ENCODE results near the gene MCRIP1.
"Not testable (repeated sequence)": the region's sequence is repeated elsewhere in the genome, so short reads cannot be mapped to it uniquely, and the experiment has no call there.

Gene MCRIP1

DNA sequence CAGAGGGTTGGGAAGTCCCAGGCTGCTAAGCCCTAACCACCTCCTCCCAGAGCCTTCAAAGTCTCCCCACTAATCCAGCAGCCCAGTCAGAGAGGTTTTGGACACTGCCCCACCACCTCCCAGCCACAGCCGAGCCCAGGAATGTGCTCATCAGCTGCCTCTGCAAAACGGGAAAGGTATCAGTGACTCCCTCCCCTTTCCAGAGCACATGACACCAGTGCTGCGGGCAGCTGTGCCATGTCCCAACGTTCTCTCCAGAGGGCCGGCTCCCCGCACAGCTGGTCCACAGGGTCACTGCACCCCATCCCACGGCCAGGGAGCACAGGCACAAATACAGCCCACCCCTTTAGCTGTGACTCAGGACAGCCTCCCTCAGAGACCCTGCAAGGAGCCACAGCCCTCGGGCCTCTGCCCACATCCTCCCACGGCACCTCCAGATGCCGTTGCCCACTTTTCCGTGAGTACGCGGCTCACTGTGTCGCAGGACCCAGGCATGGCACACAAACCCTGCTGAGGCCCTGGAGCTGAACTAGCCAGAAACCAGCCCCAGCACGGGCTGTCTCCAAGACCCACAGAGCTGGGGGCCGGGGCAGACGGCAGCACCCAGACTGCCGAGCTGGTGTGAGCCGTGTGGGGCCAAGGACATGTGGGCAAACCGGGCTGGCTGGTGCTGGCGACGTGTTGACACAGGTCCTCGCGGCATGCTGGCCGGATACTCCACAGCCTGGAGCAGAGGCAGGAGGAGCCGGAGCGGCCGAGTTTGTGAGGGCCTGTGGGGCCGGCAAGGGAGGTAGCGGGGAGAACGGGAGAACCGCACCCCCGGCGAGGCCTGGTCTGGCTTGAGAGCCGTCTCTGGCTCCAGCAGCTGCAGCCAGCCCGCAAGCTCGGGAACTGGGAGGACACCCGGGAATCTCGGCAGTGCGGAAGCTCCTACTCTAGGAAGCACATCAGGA lies 8.0 kb upstream of the MCRIP1 start:
- no peak for DNase-seq (ENCODE audit: low spot score)

DNA sequence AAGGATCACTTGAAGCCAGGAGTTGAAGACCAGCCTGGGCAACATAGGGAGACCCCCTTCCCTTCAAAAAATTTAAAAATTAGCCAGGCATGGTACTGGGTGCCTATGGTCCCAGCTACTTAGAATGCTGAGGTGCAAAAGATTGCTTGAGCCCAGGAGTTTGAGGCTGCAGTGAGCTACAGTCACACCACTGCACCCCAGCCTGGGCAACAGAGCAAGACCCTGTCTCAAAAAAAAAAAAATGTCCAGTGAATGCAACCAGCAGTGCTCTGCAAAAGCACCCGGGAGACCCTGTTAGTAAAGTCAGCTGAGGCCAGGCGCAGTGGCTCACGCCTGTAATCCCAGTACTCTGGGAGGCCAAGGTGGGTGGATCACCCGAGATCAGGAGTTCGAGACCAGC lies 7.0 kb upstream of the MCRIP1 start:
- DNase-seq (ENCODE audit: low spot score), result not testable (repeated sequence)

DNA sequence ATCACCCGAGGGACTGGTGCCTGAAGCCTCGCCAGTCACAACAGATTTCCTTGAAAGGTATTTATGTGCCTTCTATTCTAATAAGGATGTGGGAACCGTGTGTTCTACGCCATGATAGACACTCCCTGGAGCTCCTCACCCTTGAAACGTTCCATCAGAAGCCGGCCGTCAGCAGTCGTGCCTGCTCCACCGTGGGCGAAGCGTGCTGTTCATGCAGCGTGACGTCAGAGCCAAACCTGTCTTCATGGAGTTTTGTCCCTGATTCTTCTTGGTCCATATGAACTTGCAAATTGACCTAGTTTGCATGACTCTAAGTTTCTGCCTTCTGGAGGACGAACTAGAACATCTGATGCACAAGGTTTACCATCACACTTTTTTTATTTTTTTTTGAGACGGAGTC lies 6.2 kb upstream of the MCRIP1 start:
- DNase-seq (ENCODE audit: low spot score), result no peak

DNA sequence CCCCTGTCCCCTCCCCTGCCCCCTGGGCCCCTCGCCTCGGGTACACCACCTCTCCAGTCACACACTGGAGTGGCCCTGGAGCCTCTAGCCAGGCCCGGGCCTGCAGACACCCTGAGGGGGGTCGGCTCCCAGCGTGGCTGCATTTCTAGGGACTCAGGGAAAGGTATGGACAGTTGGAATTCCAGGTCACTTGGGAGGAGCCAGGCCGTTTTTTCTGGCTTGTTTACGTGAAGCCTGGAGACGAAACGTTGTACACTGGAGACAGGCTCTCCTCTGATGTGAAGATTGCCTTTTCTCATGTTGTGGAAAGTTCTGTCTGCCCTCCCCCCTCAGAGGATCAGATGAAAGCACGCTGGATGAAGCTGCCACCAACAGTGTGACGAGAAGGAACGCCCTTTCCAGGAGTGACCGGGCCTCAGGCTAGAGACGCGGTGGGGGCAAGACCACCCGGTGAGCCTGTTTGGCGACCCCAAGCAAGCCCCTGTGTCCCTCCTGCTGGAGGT lies 5.7 kb upstream of the MCRIP1 start:
- no peak for DNase-seq (ENCODE audit: low spot score)

GRCh38 chr17:81837641-81838040 lies 4.5 kb upstream of the MCRIP1 start:
- DNase-seq (ENCODE audit: low spot score), result no peak

- no peak for DNase-seq (ENCODE audit: low spot score)
Measured at GRCh38 chr17:81834831-81835267, 1.8 kb upstream of the MCRIP1 start, which contains the start of gene PPP1R27. TSS of gene PPP1R27 (minus strand) at chr17:81835050. CDS start at chr17:81834953, 97 bp downstream.

- no peak for DNase-seq (ENCODE audit: low spot score)
Measured at GRCh38 chr17:81833921-81834830, 1.1 kb upstream of the MCRIP1 start.

- DNase-seq (ENCODE audit: low spot score), result no peak
Measured at GRCh38 chr17:81832608-81833159, 407 bp downstream of the MCRIP1 start.

DNA sequence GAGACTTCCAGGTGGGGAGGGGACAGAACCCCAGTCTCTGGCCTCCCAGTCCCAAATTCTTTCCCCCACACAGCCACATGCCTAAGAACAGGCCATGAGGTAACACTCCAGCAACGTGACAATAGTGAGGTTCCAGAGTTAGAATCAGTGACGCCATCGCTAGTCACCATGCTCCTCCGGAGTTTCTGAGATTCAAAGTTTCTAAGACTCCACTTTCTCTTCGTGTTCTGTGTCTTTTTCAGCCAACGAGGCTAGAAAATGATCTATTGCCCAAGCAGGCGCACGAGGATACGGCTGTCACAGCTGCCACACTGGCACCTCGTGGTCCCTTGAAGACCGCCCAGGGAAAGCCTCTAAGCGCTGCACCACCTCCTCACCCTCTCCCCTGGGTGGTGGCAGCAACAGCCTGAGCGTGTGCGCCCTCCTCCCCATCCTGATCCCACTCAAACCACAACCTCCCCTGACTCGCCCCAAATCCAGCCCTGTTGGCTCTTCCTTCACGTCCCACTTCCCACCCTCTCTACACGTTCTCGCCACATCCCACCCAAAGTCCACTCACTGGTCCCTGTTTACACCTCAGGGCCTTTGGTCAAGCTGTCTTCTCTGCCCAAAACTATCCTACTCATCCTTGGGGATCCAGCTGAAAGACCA lies 1.0 kb downstream of the MCRIP1 start:
- DNase-seq (ENCODE audit: low spot score), result no peak

GRCh38 chr17:81831563-81831956 lies 1.5 kb downstream of the MCRIP1 start:
- DNase-seq (ENCODE audit: low spot score), result no peak

DNA sequence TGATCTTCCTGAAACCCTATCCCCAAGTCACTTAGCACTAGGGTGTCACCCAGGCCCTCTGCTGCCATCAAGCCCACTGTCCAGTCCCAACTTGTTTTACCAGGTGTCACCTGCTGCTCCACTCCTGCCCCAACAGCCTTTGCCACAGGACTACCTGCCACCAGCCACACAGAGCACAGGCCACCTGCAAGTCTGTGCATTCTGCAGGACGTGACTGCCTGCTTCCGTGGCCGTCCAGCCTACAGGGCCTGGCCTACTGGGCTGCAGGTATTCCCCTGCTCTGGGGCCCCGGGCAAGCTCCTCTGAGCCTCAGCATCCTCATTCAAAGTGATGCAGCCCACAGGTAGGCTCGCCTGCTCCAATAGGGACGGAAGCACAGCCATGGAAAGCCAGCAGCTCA lies 3.2 kb downstream of the MCRIP1 start:
- DNase-seq (ENCODE audit: low spot score), result no peak

GRCh38 chr17:81828656-81829055 lies 4.4 kb downstream of the MCRIP1 start:
- no peak for DNase-seq (ENCODE audit: low spot score)

DNA sequence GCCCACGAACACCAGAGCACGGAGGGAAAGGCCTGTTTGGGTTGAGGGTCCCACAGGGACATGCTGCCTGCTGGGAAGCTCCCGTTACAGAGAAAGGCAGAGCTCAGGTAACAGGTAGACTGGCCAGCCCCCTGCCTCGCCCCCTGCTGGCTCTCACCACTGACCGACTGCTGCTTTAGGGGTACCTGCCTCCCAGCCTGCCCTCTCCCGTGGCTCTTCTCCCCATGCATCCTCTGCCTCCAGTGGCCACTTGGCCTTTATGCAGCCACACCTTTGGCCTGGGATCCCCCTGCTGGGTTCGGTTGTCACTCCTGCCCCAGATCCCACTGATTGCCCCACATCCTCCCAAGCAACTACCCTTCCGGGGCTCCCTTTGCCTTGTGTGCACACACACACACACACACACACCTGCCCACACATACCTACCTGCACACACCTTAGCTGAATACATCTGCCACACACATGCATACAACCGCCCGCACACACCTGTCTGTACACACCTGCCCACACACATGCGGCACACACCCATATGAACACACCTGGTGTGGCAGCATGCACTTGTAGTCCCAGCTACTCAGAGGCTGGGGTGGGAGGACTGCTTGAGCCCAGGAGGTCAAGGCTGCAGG lies 7.1 kb downstream of the MCRIP1 start:
- DNase-seq (ENCODE audit: low spot score), result no peak

DNA sequence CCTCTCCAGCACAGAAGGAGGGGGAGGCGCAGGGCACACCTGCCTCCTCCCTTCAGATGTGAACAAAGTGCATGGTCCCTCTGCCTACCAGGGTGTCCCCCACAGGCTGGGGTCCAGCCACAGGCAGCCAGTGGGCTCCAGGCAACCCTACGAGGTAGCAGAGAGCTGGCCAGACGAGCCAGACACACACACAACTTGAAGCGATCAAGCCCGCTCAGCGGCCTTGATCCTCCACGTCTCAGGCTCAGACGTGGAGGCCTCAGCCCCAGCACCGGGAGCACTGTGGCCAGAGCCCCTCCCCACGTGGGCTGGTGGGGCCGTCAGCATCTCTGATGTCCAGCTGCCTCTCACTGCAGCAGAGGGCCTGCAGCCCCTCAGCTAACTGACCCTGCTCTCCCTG lies 8.5 kb downstream of the MCRIP1 start:
- DNase-seq (ENCODE audit: low spot score), result no peak

DNA sequence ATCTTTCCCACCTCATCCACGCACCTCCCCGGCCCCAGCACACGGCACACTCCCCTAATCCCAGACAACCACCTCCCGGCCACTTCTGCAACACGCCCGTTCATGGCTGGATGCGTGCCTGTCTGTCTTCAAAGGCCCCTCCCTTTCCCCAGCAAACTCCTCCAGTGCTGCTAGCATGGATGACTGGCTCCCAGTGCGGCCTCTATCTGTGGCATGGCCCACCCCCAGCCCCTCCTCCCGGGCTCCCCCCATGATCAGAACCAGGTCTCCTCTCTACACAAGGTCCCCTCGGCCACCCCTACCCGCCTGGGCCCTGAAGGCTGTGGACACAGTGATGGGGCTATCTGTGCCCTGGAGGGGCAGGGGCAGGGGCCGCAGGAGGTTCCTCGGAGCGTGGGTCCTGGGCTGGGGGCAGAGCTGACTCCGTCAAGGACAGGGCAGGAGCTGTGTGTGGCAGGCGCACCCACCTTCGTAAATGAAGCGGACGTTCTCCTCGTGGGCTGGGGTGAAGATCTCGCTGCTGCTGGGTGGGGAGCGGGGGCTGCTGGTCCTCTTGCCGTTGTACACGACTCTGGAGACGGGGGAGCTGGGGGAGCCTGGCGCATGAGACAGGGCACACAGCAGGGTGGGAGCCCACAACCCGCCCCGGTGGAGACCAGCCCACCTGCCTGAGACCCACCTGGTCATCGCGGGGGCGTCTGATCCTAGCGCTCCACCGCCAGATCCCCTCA lies 9.1 kb downstream of the MCRIP1 start:
- DNase-seq (ENCODE audit: low spot score), result no peak

DNA sequence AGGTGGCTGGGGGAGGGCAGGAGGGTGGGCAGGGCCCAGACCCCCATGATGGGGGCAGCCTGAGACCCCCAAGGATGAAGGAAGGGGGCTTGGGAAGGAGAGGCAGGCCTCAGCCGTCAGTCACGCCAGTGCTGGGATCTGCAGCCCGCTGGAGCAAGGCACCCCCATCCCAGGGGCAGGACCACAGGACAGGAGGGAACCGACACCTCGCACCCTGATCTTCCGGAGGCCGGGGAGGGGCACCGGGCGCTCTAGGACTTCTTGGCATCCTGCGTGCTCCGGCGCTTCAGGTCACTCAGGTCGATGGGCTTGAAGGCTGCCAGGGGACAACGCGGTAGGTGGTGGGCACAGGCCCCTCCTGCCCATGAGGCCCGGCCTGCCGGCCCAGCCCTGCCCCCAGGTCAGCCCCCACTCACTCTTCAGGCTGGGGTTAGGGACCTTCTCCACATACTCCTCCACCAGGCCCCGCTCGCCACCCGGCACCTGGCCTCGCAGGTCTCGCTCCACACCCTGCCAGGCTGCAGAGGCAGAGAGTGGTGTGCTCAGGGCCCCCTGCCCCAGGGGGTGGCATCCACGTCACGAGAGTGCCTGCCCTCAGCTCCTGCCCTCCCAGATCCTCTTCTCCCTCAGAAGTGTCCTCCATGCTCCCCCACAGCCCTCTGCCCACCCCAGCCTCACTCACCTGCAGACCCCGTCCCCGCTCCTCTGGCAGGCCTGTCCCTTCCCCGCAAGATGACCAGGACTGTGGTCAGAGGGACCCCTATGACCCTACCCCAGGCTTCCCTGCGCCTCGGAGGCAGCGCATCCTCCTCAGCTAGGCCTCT lies 9.9 kb downstream of the MCRIP1 start:
- no peak for DNase-seq (ENCODE audit: low spot score)

DNA sequence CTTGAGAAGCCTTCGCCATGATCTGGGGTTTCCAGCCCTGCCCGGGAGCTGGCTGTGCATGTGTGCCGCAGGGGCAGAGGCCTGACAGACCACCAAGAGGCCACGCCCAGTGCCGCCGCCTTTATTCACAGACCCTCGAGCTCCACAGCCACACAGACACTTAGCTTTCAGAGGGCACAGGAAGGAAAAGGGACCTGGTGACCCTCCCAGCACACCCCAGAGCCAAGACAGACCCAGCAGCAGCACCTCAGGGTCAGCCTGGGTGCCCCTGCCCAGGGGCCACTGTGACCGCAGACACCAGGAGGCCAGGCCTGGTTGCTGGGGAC lies 10.8 kb downstream of the MCRIP1 start:
- DNase-seq (ENCODE audit: low spot score), result no peak

- DNase-seq (ENCODE audit: low spot score), result no peak
Measured at GRCh38 chr17:81821603-81822311, 11.3 kb downstream of the MCRIP1 start.

DNA sequence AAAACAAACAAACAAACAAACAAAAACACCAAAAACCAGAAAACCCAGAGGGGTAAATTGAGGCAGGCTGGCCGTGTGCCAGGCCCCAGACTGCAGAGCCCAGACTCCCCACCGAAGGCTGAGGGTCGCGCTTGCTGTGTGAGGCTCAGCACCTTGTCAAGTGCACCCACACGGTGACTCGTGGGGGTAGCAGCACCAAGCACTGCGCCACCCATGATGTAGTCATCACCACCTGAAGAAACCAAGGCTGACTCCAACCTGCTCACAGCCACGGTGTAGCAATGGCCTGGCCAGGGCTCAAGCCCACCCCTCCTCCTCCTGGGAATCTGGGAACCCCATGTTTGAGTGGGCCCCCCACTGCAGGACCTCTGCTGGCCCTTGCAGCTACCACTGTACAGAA lies 11.9 kb downstream of the MCRIP1 start:
- DNase-seq (ENCODE audit: low spot score), result no peak
